H9 (cell line): Measurements from ENCODE around the gene NCS1. TPM values are rescaled to one million over a fixed set of nuclear protein-coding genes. Genes with fewer than 3 reads are reported as not detected.

Source experiments
- DNase-seq: peaks from one replicate; pipeline ENCODE4 v3.0.0-alpha.2; 2017
- H2AFZ ChIP-seq: one replicate; pipeline ENCODE4 v1.6.1; 2013; ENCODE audit warnings: mild to moderate bottlenecking, low read length, control low read depth, moderate library complexity
- H2AK5ac ChIP-seq: 2 replicates; pipeline ENCODE4 v1.6.1; 2013; ENCODE audit warnings: low read length, control low read depth, mixed read lengths; ENCODE audit not compliant: insufficient read length
- H2BK120ac ChIP-seq: one replicate; pipeline ENCODE4 v1.6.1; 2013; ENCODE audit warnings: low read depth, mild to moderate bottlenecking, low read length, control low read depth, inconsistent platforms; ENCODE audit not compliant: poor library complexity, severe bottlenecking
- H2BK12ac ChIP-seq: 2 replicates; pipeline ENCODE4 v1.6.1; 2013; ENCODE audit warnings: low read length, control low read depth, mixed read lengths, low read depth; ENCODE audit not compliant: insufficient read length
- H2BK15ac ChIP-seq: 2 replicates; pipeline ENCODE4 v1.6.1; 2013; ENCODE audit warnings: low read depth, low read length, control low read depth
- H2BK20ac ChIP-seq: one replicate; pipeline ENCODE4 v1.6.1; 2013; ENCODE audit warnings: low read depth, mild to moderate bottlenecking, low read length, control low read depth, inconsistent platforms; ENCODE audit not compliant: poor library complexity, severe bottlenecking
- H2BK5ac ChIP-seq: 2 replicates; pipeline ENCODE4 v1.6.1; 2013; ENCODE audit warnings: low read length, control low read depth, mixed read lengths; ENCODE audit not compliant: insufficient read length
- H3K14ac ChIP-seq: 2 replicates; pipeline ENCODE4 v1.6.1; 2013; ENCODE audit warnings: low read length, control low read depth; ENCODE audit not compliant: insufficient read depth
- H3K18ac ChIP-seq: 2 replicates; pipeline ENCODE4 v1.6.1; 2013; ENCODE audit warnings: low read depth, mild to moderate bottlenecking, mixed read lengths, low read length, control low read depth; ENCODE audit not compliant: insufficient read length
- H3K23ac ChIP-seq: 2 replicates; pipeline ENCODE4 v1.6.1; 2013; ENCODE audit warnings: low read length, control low read depth, mixed read lengths, low read depth; ENCODE audit not compliant: insufficient read length
- H3K23me2 ChIP-seq: 2 replicates; pipeline ENCODE4 v1.6.1; 2013; ENCODE audit warnings: low read depth, mild to moderate bottlenecking, mixed read lengths, low read length, control low read depth; ENCODE audit not compliant: insufficient read length, poor library complexity, severe bottlenecking
- H3K27ac ChIP-seq: 2 replicates; pipeline ENCODE4 v1.5.1; 2013; ENCODE audit warnings: low read length, control low read depth, mixed read lengths, low read depth; ENCODE audit not compliant: insufficient read length
- H3K27me3 ChIP-seq: 2 replicates; pipeline ENCODE4 v1.6.1; 2013; ENCODE audit warnings: low read length, control low read depth, inconsistent platforms; ENCODE audit not compliant: insufficient read depth
- H3K4ac ChIP-seq: 2 replicates; pipeline ENCODE4 v1.6.1; 2013; ENCODE audit warnings: low read depth, mild to moderate bottlenecking, control low read depth, inconsistent platforms, low read length, moderate library complexity
- H3K4me1 ChIP-seq: 2 replicates; pipeline ENCODE4 v1.6.1; 2013; ENCODE audit warnings: low read length, control low read depth, inconsistent platforms; ENCODE audit not compliant: insufficient read depth
- H3K4me2 ChIP-seq: 2 replicates; pipeline ENCODE4 v1.6.1; 2013; ENCODE audit warnings: low read length, control low read depth, mixed read lengths; ENCODE audit not compliant: insufficient read length, insufficient read depth
- H3K56ac ChIP-seq: 2 replicates; pipeline ENCODE4 v1.6.1; 2013; ENCODE audit warnings: low read depth, mild to moderate bottlenecking, mixed read lengths, low read length, control low read depth; ENCODE audit not compliant: insufficient read length
- H3K79me1 ChIP-seq: 2 replicates; pipeline ENCODE4 v1.6.1; 2013; ENCODE audit warnings: low read depth, mild to moderate bottlenecking, moderate library complexity, low read length, control low read depth, inconsistent platforms; ENCODE audit not compliant: insufficient read depth, poor library complexity, severe bottlenecking
- H3K79me2 ChIP-seq: 2 replicates; pipeline ENCODE4 v1.6.1; 2013; ENCODE audit warnings: low read length, control low read depth, inconsistent platforms; ENCODE audit not compliant: insufficient read depth
- H3K9ac ChIP-seq: 2 replicates; pipeline ENCODE4 v1.6.1; 2013; ENCODE audit warnings: low read length, control low read depth, mixed read lengths; ENCODE audit not compliant: insufficient read length; ENCODE audit errors: extremely low read depth
- H3K9me3 ChIP-seq: one replicate; pipeline ENCODE4 v1.6.1; 2013; ENCODE audit warnings: low read depth, low read length, inconsistent platforms; ENCODE audit not compliant: control insufficient read depth
- H3T11ph ChIP-seq: one replicate; pipeline ENCODE4 v1.6.1; 2013; ENCODE audit warnings: mild to moderate bottlenecking, low read length, control low read depth, inconsistent platforms
- H4K20me1 ChIP-seq: one replicate; pipeline ENCODE4 v1.6.1; 2013; ENCODE audit not compliant: control insufficient read depth, insufficient read length, insufficient read depth
- H4K5ac ChIP-seq: 2 replicates; pipeline ENCODE4 v1.6.1; 2013; ENCODE audit warnings: low read depth, mild to moderate bottlenecking, mixed read lengths, low read length, control low read depth; ENCODE audit not compliant: insufficient read length
- H4K8ac ChIP-seq: replicated peaks from 2 replicates; pipeline ENCODE4 v1.6.1; 2013; ENCODE audit warnings: low read length, control low read depth, mixed read lengths, low read depth; ENCODE audit not compliant: insufficient read length
- H4K91ac ChIP-seq: 2 replicates; pipeline ENCODE4 v1.6.1; 2013; ENCODE audit warnings: low read depth, mild to moderate bottlenecking, moderate library complexity, mixed read lengths, low read length, control low read depth; ENCODE audit not compliant: insufficient read length
- H3K27ac Mint-ChIP-seq, 3 experiments: 2 replicates in 2 of 3; 3 replicates in 1 of 3; pipeline ENCODE4 v1.8.0; 2020 to 2021; ENCODE audit warnings: mixed read lengths in 3 of 3, mild to moderate bottlenecking in 1 of 3, moderate library complexity in 1 of 3
- H3K27me3 Mint-ChIP-seq: 2 replicates; pipeline ENCODE4 v1.8.0; 2021; ENCODE audit warnings: low read depth, mild to moderate bottlenecking, moderate library complexity, mixed read lengths
- H3K36me3 Mint-ChIP-seq, 3 experiments: 2 replicates in 2 of 3; 3 replicates in 1 of 3; pipeline ENCODE4 v1.8.0; 2020 to 2021; ENCODE audit warnings: low read depth in 3 of 3, mixed read lengths in 3 of 3; ENCODE audit not compliant: insufficient read depth in 1 of 3
- H3K4me1 Mint-ChIP-seq, 2 experiments: 2 replicates each; pipeline ENCODE4 v1.8.0; 2020; ENCODE audit warnings: mixed read lengths in 2 of 2
- H3K4me3 Mint-ChIP-seq, 2 experiments: 2 replicates in 1 of 2; 3 replicates in 1 of 2; pipeline ENCODE4 v1.8.0; 2020 to 2021; ENCODE audit warnings: mild to moderate bottlenecking in 2 of 2, mixed read lengths in 2 of 2, moderate library complexity in 1 of 2
- H3K9me3 Mint-ChIP-seq, 2 experiments: 2 replicates in 1 of 2; 3 replicates in 1 of 2; pipeline ENCODE4 v1.8.0; 2020; ENCODE audit warnings: mild to moderate bottlenecking in 2 of 2, mixed read lengths in 2 of 2, moderate library complexity in 1 of 2
- WGBS: extraction: QIAGEN DNeasy Blood & Tissue Kit; methylation state at CpG from one replicate; pipeline ENCODE4 v1.1.7; 2013; ENCODE audit warnings: missing lambda C conversion rate, low lambda C conversion rate, mixed read lengths; ENCODE audit not compliant: insufficient read length; ENCODE audit errors: extremely low coverage; 5-methylcytosine and 5-hydroxymethylcytosine counted together
- total RNA-seq: library from RNA; stranded (reverse); gene quantifications from 2 replicates; pipeline ENCODE4 v1.2.1, GENCODE V29; 2021
- TF ChIP-seq, protein P1 (sequence below): fragments of 200-600 bp; sonication (generic); conservative IDR thresholded peaks from 3 replicates; pipeline ENCODE4 v1.8.0; 2021; ENCODE audit warnings: antibody characterized with exemption, mild to moderate bottlenecking

Gene NCS1
- total RNA-seq, 1 experiment from 2014 or later = 38.1 TPM

DNA sequence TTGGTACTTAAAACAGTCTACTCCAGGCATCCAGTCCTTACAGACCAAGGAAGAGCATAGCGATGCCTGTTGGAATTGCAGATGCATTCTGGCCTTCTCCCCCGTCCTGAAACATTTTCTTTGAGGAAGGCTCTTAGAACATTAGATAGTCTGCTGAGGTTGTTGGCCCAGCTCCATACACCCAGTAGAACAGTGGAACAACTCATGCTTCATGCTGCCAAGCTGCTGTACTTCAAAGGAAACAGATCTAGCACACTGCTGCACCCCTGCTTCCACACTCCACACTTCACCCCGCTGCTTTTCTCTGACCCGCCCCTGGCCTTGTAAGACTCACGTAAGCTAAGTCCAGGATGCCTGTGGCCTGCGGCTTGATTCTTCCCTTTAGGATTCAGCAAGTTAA is 33.4 kb upstream of the NCS1 start:
- Histone ChIP-seq H2BK5ac (no peak overlapping the region), H3K14ac (no peak overlapping the region), H2AK5ac (no peak overlapping the region), H3K79me2 (no peaks in the 10 kb centered on the region), H2BK15ac (no peak overlapping the region), H4K8ac (no peak overlapping the region), H3K27ac (no peak overlapping the region), H4K5ac (no peak overlapping the region), H3K56ac (no peak overlapping the region), H2BK12ac (no peak overlapping the region), H3T11ph (no peak overlapping the region), H4K20me1 (peaks cover 2% of the 10 kb centered on the region), H3K9me3 (no peaks in the 10 kb centered on the region), H2BK20ac (no peak overlapping the region), H3K9ac (no peak overlapping the region), H3K23ac (no peak overlapping the region), H3K4ac (no peak overlapping the region), H3K4me1 (peaks cover 26% of the 10 kb centered on the region; the same call in 1 of the 2 replicates), H3K27me3 (no peaks in the 10 kb centered on the region), H3K23me2 (no peaks in the 10 kb centered on the region), H3K18ac (no peak overlapping the region), H2BK120ac (no peak overlapping the region), H3K4me2 (no peak overlapping the region), H4K91ac (no peak overlapping the region), H2AFZ (no peak overlapping the region), H3K79me1 (no peaks in the 10 kb centered on the region)
- peak overlapping the region in 2 of 3 experiments; percentile 69 to 76; a peak in 3 of 7 replicates for H3K27ac Mint-ChIP-seq
- 0 out of 2 replicates have a peak, but pooled peaks cover 1% of the 10 kb centered on the region for H3K27me3 Mint-ChIP-seq
- WGBS = no CpG with 5 or more reads among the region's 6 CpGs
- H3K4me3 Mint-ChIP-seq = 0 out of 5 replicates have a peak overlapping the region, but pooled peaks of 1 of the 2 experiments have one; percentile 58
- peaks cover 0 to 18% (median 14%) of the 10 kb centered on the region in 3 experiments; a peak in 5 of 7 replicates for H3K36me3 Mint-ChIP-seq
- no peak for DNase-seq
- TF ChIP-seq, protein P1, sequence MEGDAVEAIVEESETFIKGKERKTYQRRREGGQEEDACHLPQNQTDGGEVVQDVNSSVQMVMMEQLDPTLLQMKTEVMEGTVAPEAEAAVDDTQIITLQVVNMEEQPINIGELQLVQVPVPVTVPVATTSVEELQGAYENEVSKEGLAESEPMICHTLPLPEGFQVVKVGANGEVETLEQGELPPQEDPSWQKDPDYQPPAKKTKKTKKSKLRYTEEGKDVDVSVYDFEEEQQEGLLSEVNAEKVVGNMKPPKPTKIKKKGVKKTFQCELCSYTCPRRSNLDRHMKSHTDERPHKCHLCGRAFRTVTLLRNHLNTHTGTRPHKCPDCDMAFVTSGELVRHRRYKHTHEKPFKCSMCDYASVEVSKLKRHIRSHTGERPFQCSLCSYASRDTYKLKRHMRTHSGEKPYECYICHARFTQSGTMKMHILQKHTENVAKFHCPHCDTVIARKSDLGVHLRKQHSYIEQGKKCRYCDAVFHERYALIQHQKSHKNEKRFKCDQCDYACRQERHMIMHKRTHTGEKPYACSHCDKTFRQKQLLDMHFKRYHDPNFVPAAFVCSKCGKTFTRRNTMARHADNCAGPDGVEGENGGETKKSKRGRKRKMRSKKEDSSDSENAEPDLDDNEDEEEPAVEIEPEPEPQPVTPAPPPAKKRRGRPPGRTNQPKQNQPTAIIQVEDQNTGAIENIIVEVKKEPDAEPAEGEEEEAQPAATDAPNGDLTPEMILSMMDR = no peak
- H3K4me1 Mint-ChIP-seq = peaks cover 41 to 49% of the 10 kb centered on the region in 2 experiments
- H3K9me3 Mint-ChIP-seq = no peaks in the 10 kb centered on the region; a peak in 1 of 5 replicates
